ENCODE results near the gene LRPAP1. TPM values are rescaled to one million over a fixed set of nuclear protein-coding genes. Genes with fewer than 3 reads are reported as not detected.
"Not testable (repeated sequence)": the region's sequence is repeated elsewhere in the genome, so short reads cannot be mapped to it uniquely, and the experiment has no call there.

LRPAP1 gene
- total RNA-seq, 1 experiment from 2014 or later, result 171 TPM

DNA sequence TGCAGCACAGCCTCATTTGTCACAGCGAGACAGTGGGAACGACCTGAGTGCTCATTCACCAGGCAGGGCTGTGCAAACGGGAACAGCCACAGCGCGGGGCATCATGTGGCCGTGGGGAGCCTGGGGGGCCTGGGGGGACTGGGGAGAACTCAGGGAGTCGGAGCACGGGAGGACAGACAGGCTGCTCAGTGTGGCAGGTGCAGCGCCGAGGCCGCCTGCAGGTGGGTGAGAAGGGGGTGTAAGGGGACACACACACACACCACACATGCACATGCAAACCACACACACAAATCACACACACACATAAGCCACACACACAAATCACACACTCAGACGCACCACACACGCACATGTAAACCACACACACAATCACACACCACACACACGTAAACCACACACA lies 34.5 kb upstream of the LRPAP1 start:
- 0 out of 2 replicates have a peak, but pooled peaks have one; percentile 29 for TF ChIP-seq CTCF (conservative IDR thresholded peaks at IDR 0.05; ENCODE audit: low read depth, low read length)
- BruUV-seq (replicated peaks); H3K4me3 ChIP-seq (ENCODE audit: low read depth, low read length, poor library complexity, severe bottlenecking); H3K9me3 ChIP-seq (ENCODE audit: low read depth, low read length, poor library complexity, severe bottlenecking); intact Hi-C loops (cut with micrococcal nuclease; ENCODE audit: unreplicated experiment); CTCF ChIA-PET; DNase-seq (ENCODE audit: low spot score); H3K4me1 ChIP-seq (ENCODE audit: insufficient read depth, low read length, poor library complexity, severe bottlenecking); H3K36me3 ChIP-seq (ENCODE audit: insufficient read depth, low read length, poor library complexity, severe bottlenecking); POLR2A ChIA-PET (ENCODE audit: low non-redundant PET); H3K27ac ChIP-seq (ENCODE audit: low read depth, low read length, poor library complexity, severe bottlenecking); H3K27me3 ChIP-seq (replicated peaks; ENCODE audit: insufficient read depth, low read depth, low read length, poor library complexity): not testable (repeated sequence)

DNA sequence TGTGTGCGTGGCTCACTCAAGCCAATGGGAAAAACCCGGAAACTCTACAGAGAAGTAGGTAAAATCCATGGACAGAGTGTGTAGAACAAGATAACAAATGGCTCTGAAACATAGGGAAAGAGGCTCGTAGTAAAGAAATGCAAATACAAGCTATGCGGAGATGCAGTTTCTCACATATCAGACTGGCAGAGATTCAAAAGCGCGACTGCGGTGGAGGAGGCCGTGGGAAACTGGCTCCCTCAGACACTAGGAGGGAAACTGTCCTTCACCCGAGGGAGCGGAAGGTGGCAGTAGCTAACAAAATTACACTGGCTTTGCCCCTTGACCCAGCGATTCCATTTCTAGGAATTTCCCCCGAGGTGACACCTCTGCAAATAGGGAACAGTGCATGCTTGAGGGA lies 34.1 kb upstream of the LRPAP1 start:
- H3K27me3 ChIP-seq (replicated peaks; ENCODE audit: insufficient read depth, low read depth, low read length, poor library complexity); H3K27ac ChIP-seq (ENCODE audit: low read depth, low read length, poor library complexity, severe bottlenecking); BruUV-seq (replicated peaks); CTCF ChIA-PET; H3K4me3 ChIP-seq (ENCODE audit: low read depth, low read length, poor library complexity, severe bottlenecking); intact Hi-C loops (cut with micrococcal nuclease; ENCODE audit: unreplicated experiment); H3K36me3 ChIP-seq (ENCODE audit: insufficient read depth, low read length, poor library complexity, severe bottlenecking); POLR2A ChIA-PET (ENCODE audit: low non-redundant PET); H3K4me1 ChIP-seq (ENCODE audit: insufficient read depth, low read length, poor library complexity, severe bottlenecking); H3K9me3 ChIP-seq (ENCODE audit: low read depth, low read length, poor library complexity, severe bottlenecking): not testable (repeated sequence)
- peak; percentile 27 for DNase-seq (ENCODE audit: low spot score)

DNA sequence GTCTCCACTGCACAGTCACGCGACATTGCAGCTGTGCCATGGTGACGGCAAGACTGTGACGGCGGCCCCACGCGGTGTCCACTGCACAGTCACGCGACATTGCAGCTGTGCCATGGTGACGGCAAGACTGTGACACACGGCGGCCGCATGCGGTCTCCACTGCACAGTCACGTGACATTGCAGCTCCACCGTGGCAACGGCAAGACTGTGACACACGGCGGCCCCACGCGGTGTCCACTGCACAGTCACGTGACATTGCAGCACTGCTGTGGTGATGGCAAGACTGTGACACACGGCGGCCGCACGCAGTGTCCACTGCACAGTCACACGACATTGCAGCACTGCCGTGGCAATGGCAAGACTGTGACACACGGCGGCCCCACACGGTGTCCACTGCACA lies 32.7 kb upstream of the LRPAP1 start:
- DNase-seq (ENCODE audit: low spot score); H3K4me3 ChIP-seq (ENCODE audit: low read depth, low read length, poor library complexity, severe bottlenecking); intact Hi-C loops (cut with micrococcal nuclease; ENCODE audit: unreplicated experiment); H3K27me3 ChIP-seq (replicated peaks; ENCODE audit: insufficient read depth, low read depth, low read length, poor library complexity); BruUV-seq (replicated peaks); H3K27ac ChIP-seq (ENCODE audit: low read depth, low read length, poor library complexity, severe bottlenecking); H3K36me3 ChIP-seq (ENCODE audit: insufficient read depth, low read length, poor library complexity, severe bottlenecking); H3K4me1 ChIP-seq (ENCODE audit: insufficient read depth, low read length, poor library complexity, severe bottlenecking); POLR2A ChIA-PET (ENCODE audit: low non-redundant PET); CTCF ChIA-PET; H3K9me3 ChIP-seq (ENCODE audit: low read depth, low read length, poor library complexity, severe bottlenecking): not testable (repeated sequence)

DNA sequence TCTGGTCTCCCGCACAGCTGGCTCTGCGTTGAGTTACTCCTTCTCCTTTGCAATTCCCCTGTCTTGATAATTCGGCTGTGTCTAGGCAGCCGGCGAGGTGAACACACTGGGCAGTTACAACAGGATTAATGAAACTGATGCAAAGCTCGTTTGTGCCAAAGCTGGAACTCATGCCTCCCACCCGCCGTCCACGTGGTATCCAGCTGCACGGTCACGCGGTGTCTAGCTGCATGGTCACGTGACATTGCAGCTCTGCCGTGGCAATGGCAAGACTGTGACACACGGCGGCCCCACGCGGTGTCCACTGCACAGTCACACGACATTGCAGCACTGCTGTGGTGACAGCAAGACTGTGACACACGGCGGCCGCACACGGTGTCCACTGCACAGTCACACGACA lies 31.2 kb upstream of the LRPAP1 start:
- H3K36me3 ChIP-seq (ENCODE audit: insufficient read depth, low read length, poor library complexity, severe bottlenecking), result no peaks in the 10 kb centered on the region
- ChIA-PET POLR2A (ENCODE audit: low non-redundant PET) (no interaction called here), CTCF (no interaction called here)
- no peak for TF ChIP-seq EZH2 (IDR thresholded peaks at IDR 0.05; ENCODE audit: borderline replicate concordance, low read depth, low read length, poor library complexity, severe bottlenecking)
- TF ChIP-seq CTCF (conservative IDR thresholded peaks at IDR 0.05; ENCODE audit: low read depth, low read length), result no peak
- H3K9me3 ChIP-seq (ENCODE audit: low read depth, low read length, poor library complexity, severe bottlenecking), result no peaks in the 10 kb centered on the region
- no peaks in the 10 kb centered on the region for H3K27me3 ChIP-seq (replicated peaks; ENCODE audit: insufficient read depth, low read depth, low read length, poor library complexity)
- no peak for DNase-seq (ENCODE audit: low spot score)
- H3K4me1 ChIP-seq (ENCODE audit: insufficient read depth, low read length, poor library complexity, severe bottlenecking), result no peaks in the 10 kb centered on the region
- no peak overlapping the region for H3K4me3 ChIP-seq (ENCODE audit: low read depth, low read length, poor library complexity, severe bottlenecking)
- intact Hi-C loops (cut with micrococcal nuclease; ENCODE audit: unreplicated experiment), result no loop called here
- H3K27ac ChIP-seq (ENCODE audit: low read depth, low read length, poor library complexity, severe bottlenecking), result no peak overlapping the region
- BruUV-seq (replicated peaks), result no TSS peak

- CTCF ChIA-PET; H3K4me3 ChIP-seq (ENCODE audit: low read depth, low read length, poor library complexity, severe bottlenecking); BruUV-seq (replicated peaks); intact Hi-C loops (cut with micrococcal nuclease; ENCODE audit: unreplicated experiment); H3K4me1 ChIP-seq (ENCODE audit: insufficient read depth, low read length, poor library complexity, severe bottlenecking); H3K36me3 ChIP-seq (ENCODE audit: insufficient read depth, low read length, poor library complexity, severe bottlenecking); H3K27me3 ChIP-seq (replicated peaks; ENCODE audit: insufficient read depth, low read depth, low read length, poor library complexity); POLR2A ChIA-PET (ENCODE audit: low non-redundant PET); DNase-seq (ENCODE audit: low spot score); H3K9me3 ChIP-seq (ENCODE audit: low read depth, low read length, poor library complexity, severe bottlenecking); H3K27ac ChIP-seq (ENCODE audit: low read depth, low read length, poor library complexity, severe bottlenecking): not testable (repeated sequence)
Observed at GRCh38 chr4:3562127-3562526, 29.9 kb upstream of the LRPAP1 start.

DNA sequence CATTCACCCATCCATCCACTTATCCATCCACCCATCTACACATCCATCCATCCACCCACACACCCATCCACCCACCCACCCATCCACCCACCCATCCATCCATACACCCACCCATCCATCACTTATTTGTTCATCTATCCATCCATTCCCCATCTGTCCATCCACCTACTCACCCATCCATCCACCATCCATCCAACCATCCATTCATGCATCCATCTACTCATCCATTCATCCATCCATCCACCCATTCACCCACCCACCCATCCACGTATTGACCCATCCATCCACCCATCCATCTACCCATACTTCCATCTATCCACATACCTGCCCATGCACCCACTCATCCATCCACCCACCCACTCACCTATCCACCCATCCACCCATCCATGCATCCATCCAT lies 28.2 kb upstream of the LRPAP1 start:
- H3K9me3 ChIP-seq (ENCODE audit: low read depth, low read length, poor library complexity, severe bottlenecking); H3K27ac ChIP-seq (ENCODE audit: low read depth, low read length, poor library complexity, severe bottlenecking); H3K36me3 ChIP-seq (ENCODE audit: insufficient read depth, low read length, poor library complexity, severe bottlenecking); BruUV-seq (replicated peaks); H3K4me1 ChIP-seq (ENCODE audit: insufficient read depth, low read length, poor library complexity, severe bottlenecking); DNase-seq (ENCODE audit: low spot score); POLR2A ChIA-PET (ENCODE audit: low non-redundant PET); H3K4me3 ChIP-seq (ENCODE audit: low read depth, low read length, poor library complexity, severe bottlenecking); H3K27me3 ChIP-seq (replicated peaks; ENCODE audit: insufficient read depth, low read depth, low read length, poor library complexity); intact Hi-C loops (cut with micrococcal nuclease; ENCODE audit: unreplicated experiment); CTCF ChIA-PET: not testable (repeated sequence)
